A549 (cell line): ENCODE measurements around the gene ANO2. TPM values are rescaled to one million over a fixed set of nuclear protein-coding genes. Genes with fewer than 3 reads are reported as not detected.

Experiments used
- ATAC-seq, 2 experiments: fragments of 200-7000 bp in 1 of 2; fragments of >200 bp in 1 of 2; cut with Nextera tagmentation in 1 of 2; cut with Tn5 transposase in 1 of 2; 3 replicates each; pipeline versions ENCODE4 v1.8.0 to v1.9.1; 2018 to 2020; ENCODE audit warnings: mild to moderate bottlenecking in 1 of 2, moderate library complexity in 1 of 2
- CTCF ChIA-PET: fragments of 300-600 bp; sonication (Branson Sonifier 250); formaldehyde crosslinking; extraction: SDS; loops from one replicate; lab custom pipeline; 2021; ENCODE audit warnings: antibody characterized with exemption, inconsistent platforms; lab: Yijun Ruan, JAX
- POLR2A ChIA-PET: fragments of 350-600 bp; formaldehyde crosslinking; extraction: SDS; loops from one replicate; lab custom pipeline; 2021; ENCODE audit warnings: antibody characterized with exemption, inconsistent platforms; lab: Yijun Ruan, JAX
- DNase-seq, 2 experiments: peaks; one replicate each; pipeline versions ENCODE4 v3.0.0 to v3.0.0-alpha.2; 2011 to 2016; ENCODE audit warnings: low read depth in 1 of 2, low spot score in 1 of 2
- FAIRE-seq: peaks from 2 replicates; lab custom pipeline; 2011; peaks lifted over from hg19 to GRCh38; lab: Jason Lieb, UNC
- H3K27ac ChIP-seq, 2 experiments: fragments of >200 bp; sonication (Bioruptor Twin); formaldehyde crosslinking; 3 replicates each; pipeline ENCODE4 v1.5.1; 2016 to 2017
- H3K4me1 ChIP-seq: fragments of >200 bp; sonication (Bioruptor Twin); formaldehyde crosslinking; 3 replicates; pipeline ENCODE4 v1.6.1; 2016
- H3K4me2 ChIP-seq: fragments of >200 bp; sonication (Bioruptor Twin); formaldehyde crosslinking; 3 replicates; pipeline ENCODE4 v1.6.1; 2016
- H3K4me3 ChIP-seq: fragments of >200 bp; sonication (Bioruptor Twin); formaldehyde crosslinking; 3 replicates; pipeline ENCODE4 v1.5.1; 2016
- H3K9me3 ChIP-seq: fragments of >200 bp; sonication (Bioruptor Twin); formaldehyde crosslinking; 3 replicates; pipeline ENCODE4 v1.6.1; 2016
- CHD2 ChIP-seq: fragments of 150-350 bp; IDR thresholded peaks from 2 replicates; pipeline ENCODE4 v1.6.1; 2014; ENCODE audit warnings: low read length; ENCODE audit not compliant: partially characterized antibody
- EHF ChIP-seq: fragments of 250-450 bp; sonication (Bioruptor Pico); IDR thresholded peaks from 2 replicates; pipeline ENCODE4 v1.5.0; 2020; ENCODE audit warnings: mild to moderate bottlenecking
- EP300 ChIP-seq, 2 experiments: fragments of >200 bp; sonication (Bioruptor Twin); formaldehyde crosslinking; IDR thresholded peaks; 2 replicates in 1 of 2; 3 replicates in 1 of 2; pipeline ENCODE4 v1.6.1; 2016 to 2017
- ESRRA ChIP-seq: fragments of 150-350 bp; IDR thresholded peaks from 2 replicates; pipeline ENCODE4 v1.6.1; 2014; ENCODE audit warnings: mild to moderate bottlenecking, low read length, borderline replicate concordance
- HDAC2 ChIP-seq: fragments of 200-600 bp; sonication (generic); IDR thresholded peaks from 2 replicates; pipeline ENCODE4 v1.6.1; 2016
- HEYL ChIP-seq: fragments of 250-450 bp; sonication (Bioruptor Pico); IDR thresholded peaks from 2 replicates; pipeline ENCODE4 v1.8.0; 2021; ENCODE audit warnings: mild to moderate bottlenecking, moderate library complexity
- HOXB5 ChIP-seq: fragments of 250-450 bp; sonication (Bioruptor Pico); IDR thresholded peaks from 2 replicates; pipeline ENCODE4 v1.5.0; 2020; ENCODE audit warnings: mild to moderate bottlenecking, moderate library complexity
- KDM5A ChIP-seq: fragments of 200-600 bp; sonication (generic); IDR thresholded peaks from 2 replicates; pipeline ENCODE4 v1.6.1; 2016; ENCODE audit warnings: antibody characterized with exemption, mild to moderate bottlenecking
- MYC ChIP-seq: IDR thresholded peaks from 2 replicates; pipeline ENCODE4 v1.6.1; 2012; ENCODE audit warnings: mild to moderate bottlenecking, inconsistent platforms, low read length, improper control_type of control experiment, borderline replicate concordance
- NFE2L2 ChIP-seq: fragments of 150-350 bp; conservative IDR thresholded peaks from 2 replicates; pipeline ENCODE4 v1.6.1; 2014; ENCODE audit warnings: low read length
- NR3C1 ChIP-seq: fragments of >200 bp; sonication (Bioruptor Twin); formaldehyde crosslinking; IDR thresholded peaks from 3 replicates; pipeline ENCODE4 v1.6.1; 2017
- PHF8 ChIP-seq: fragments of 200-600 bp; sonication (generic); IDR thresholded peaks from 2 replicates; pipeline ENCODE4 v1.6.1; 2016; ENCODE audit warnings: low read depth, mild to moderate bottlenecking, antibody characterized with exemption, moderate library complexity, borderline replicate concordance
- RAD21 ChIP-seq, 2 experiments: fragments of >200 bp in 1 of 2; sonication (Bioruptor Twin) in 1 of 2; formaldehyde crosslinking in 1 of 2; IDR thresholded peaks in 1 of 2; conservative IDR thresholded peaks in 1 of 2; 2 replicates in 1 of 2; 3 replicates in 1 of 2; pipeline ENCODE4 v1.6.1; 2012 to 2018; ENCODE audit warnings: inconsistent platforms in 1 of 2
- RARB ChIP-seq: fragments of 250-450 bp; sonication (Bioruptor Pico); IDR thresholded peaks from 2 replicates; pipeline ENCODE4 v1.8.0; 2021; ENCODE audit warnings: mild to moderate bottlenecking, moderate library complexity
- RCOR1 ChIP-seq: fragments of 150-350 bp; IDR thresholded peaks from 2 replicates; pipeline ENCODE4 v1.6.1; 2014; ENCODE audit warnings: antibody characterized with exemption, low read length, low read depth
- SMC3 ChIP-seq: fragments of >200 bp; sonication (Bioruptor Twin); formaldehyde crosslinking; IDR thresholded peaks from 3 replicates; pipeline ENCODE4 v1.6.1; 2018; ENCODE audit warnings: inconsistent platforms
- TFCP2L1 ChIP-seq: fragments of 250-450 bp; sonication (Bioruptor Pico); IDR thresholded peaks from 2 replicates; pipeline ENCODE4 v1.5.0; 2021; ENCODE audit warnings: mild to moderate bottlenecking
- ZC3H11A ChIP-seq: fragments of 450-650 bp; IDR thresholded peaks from 2 replicates; pipeline ENCODE4 v1.6.1; 2014; ENCODE audit warnings: antibody characterized with exemption, mild to moderate bottlenecking
- ZFP36 ChIP-seq: fragments of 450-650 bp; IDR thresholded peaks from 2 replicates; pipeline ENCODE4 v1.6.1; 2014; ENCODE audit warnings: borderline replicate concordance; ENCODE audit not compliant: partially characterized antibody
- ZNF302 ChIP-seq: fragments of 250-450 bp; sonication (Bioruptor Pico); IDR thresholded peaks from 2 replicates; pipeline ENCODE4 v1.9.0; 2021; ENCODE audit warnings: inconsistent platforms, mild to moderate bottlenecking, moderate library complexity
- ZSCAN20 ChIP-seq: fragments of 250-450 bp; sonication (Bioruptor Pico); IDR thresholded peaks from 2 replicates; pipeline ENCODE4 v1.8.0; 2022; ENCODE audit warnings: mild to moderate bottlenecking, moderate library complexity
- WGBS: methylation state at CpG from one replicate; pipeline ENCODE4 v1.1.6; 2017; ENCODE audit errors: missing lambda C conversion rate; 5-methylcytosine and 5-hydroxymethylcytosine counted together
- polyA plus RNA-seq, 4 experiments: library from polyadenylated mRNA; depleted of rRNA in 3 of 4; stranded (reverse); fragments of >200 nt; fragmentation: RNase III in 1 of 4; extraction: RNeasy Plus Mini Kit Qiagen cat#74134 plus additional on column Dnase treatment in 1 of 4; gene quantifications; 2 replicates in 3 of 4; 3 replicates in 1 of 4; pipeline ENCODE4 v1.2.3, GENCODE V29; 2011 to 2017
- TF ChIP-seq, protein P1 (sequence below): fragments of 450-650 bp; IDR thresholded peaks from 2 replicates; pipeline ENCODE4 v1.6.1; 2014; ENCODE audit warnings: antibody characterized with exemption
- TF ChIP-seq, protein P2 (sequence below): IDR thresholded peaks from 2 replicates; pipeline ENCODE4 v1.6.1; 2012; ENCODE audit warnings: low read depth, borderline replicate concordance
- TF ChIP-seq, protein P3 (sequence below): fragments of 200-600 bp; sonication (generic); IDR thresholded peaks from 2 replicates; pipeline ENCODE4 v1.6.1; 2016; ENCODE audit warnings: antibody characterized with exemption, mild to moderate bottlenecking, moderate library complexity
- TF ChIP-seq, protein P4 (sequence below): fragments of 250-450 bp; sonication (Bioruptor Pico); IDR thresholded peaks from 2 replicates; pipeline ENCODE4 v1.5.0; 2021; ENCODE audit warnings: mild to moderate bottlenecking, moderate library complexity, borderline replicate concordance

ANO2 gene
- polyA plus RNA-seq, 2 of the 4 experiments (the other 2 are of a cell fraction) = not detected

DNA sequence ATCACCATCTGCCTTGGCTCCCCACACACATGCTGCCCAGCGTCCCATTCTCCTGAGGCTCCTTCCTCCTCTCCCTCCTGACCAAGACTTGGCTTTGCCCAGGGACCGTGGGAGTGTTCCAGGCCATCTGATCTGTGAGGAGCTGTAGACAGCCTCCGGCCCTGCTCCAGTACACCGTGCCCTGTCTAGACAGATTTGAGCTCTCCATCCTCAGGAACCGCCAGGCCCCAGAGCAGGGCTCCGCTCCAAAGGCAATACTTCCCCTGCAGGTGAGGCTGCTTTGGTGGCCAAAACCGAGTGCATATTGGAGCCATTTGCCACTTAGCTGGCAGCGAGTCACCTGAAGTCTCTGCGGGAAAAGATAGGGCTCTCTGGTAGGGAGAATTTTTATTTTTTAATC, 147.4 kb downstream of the ANO2 start:
- no peak for ATAC-seq
- ChIA-PET CTCF (no interaction called here), POLR2A (no interaction called here)
- no peak for DNase-seq
- Histone ChIP-seq H3K9me3 (no peaks in the 10 kb centered on the region), H3K4me2 (no peak overlapping the region), H3K4me1 (no peaks in the 10 kb centered on the region), H3K4me3 (no peak overlapping the region), H3K27ac (no peak overlapping the region)
- FAIRE-seq = no peak
- TF ChIP-seq NR3C1 (no peak), MYC (no peak), NFE2L2 (no peak), ZC3H11A (no peak), KDM5A (no peak), RCOR1 (no peak), TFCP2L1 (CRISPR knock-in tag) (no peak), HEYL (no peak), HOXB5 (CRISPR knock-in tag) (no peak), EP300 (IDR thresholded peaks at IDR 0.05) (no peak), ESRRA (no peak), RAD21 (conservative IDR thresholded peaks at IDR 0.05 in 1 of 2, IDR thresholded peaks at IDR 0.05 in 1 of 2) (no peak), CHD2 (no peak), HDAC2 (no peak), ZNF302 (no peak)
- TF ChIP-seq, protein P1, sequence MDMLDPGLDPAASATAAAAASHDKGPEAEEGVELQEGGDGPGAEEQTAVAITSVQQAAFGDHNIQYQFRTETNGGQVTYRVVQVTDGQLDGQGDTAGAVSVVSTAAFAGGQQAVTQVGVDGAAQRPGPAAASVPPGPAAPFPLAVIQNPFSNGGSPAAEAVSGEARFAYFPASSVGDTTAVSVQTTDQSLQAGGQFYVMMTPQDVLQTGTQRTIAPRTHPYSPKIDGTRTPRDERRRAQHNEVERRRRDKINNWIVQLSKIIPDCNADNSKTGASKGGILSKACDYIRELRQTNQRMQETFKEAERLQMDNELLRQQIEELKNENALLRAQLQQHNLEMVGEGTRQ = no peak
- TF ChIP-seq, protein P2, sequence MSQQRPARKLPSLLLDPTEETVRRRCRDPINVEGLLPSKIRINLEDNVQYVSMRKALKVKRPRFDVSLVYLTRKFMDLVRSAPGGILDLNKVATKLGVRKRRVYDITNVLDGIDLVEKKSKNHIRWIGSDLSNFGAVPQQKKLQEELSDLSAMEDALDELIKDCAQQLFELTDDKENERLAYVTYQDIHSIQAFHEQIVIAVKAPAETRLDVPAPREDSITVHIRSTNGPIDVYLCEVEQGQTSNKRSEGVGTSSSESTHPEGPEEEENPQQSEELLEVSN = no peak
- TF ChIP-seq, protein P3, sequence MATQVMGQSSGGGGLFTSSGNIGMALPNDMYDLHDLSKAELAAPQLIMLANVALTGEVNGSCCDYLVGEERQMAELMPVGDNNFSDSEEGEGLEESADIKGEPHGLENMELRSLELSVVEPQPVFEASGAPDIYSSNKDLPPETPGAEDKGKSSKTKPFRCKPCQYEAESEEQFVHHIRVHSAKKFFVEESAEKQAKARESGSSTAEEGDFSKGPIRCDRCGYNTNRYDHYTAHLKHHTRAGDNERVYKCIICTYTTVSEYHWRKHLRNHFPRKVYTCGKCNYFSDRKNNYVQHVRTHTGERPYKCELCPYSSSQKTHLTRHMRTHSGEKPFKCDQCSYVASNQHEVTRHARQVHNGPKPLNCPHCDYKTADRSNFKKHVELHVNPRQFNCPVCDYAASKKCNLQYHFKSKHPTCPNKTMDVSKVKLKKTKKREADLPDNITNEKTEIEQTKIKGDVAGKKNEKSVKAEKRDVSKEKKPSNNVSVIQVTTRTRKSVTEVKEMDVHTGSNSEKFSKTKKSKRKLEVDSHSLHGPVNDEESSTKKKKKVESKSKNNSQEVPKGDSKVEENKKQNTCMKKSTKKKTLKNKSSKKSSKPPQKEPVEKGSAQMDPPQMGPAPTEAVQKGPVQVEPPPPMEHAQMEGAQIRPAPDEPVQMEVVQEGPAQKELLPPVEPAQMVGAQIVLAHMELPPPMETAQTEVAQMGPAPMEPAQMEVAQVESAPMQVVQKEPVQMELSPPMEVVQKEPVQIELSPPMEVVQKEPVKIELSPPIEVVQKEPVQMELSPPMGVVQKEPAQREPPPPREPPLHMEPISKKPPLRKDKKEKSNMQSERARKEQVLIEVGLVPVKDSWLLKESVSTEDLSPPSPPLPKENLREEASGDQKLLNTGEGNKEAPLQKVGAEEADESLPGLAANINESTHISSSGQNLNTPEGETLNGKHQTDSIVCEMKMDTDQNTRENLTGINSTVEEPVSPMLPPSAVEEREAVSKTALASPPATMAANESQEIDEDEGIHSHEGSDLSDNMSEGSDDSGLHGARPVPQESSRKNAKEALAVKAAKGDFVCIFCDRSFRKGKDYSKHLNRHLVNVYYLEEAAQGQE = no peak
- TF ChIP-seq, protein P4, sequence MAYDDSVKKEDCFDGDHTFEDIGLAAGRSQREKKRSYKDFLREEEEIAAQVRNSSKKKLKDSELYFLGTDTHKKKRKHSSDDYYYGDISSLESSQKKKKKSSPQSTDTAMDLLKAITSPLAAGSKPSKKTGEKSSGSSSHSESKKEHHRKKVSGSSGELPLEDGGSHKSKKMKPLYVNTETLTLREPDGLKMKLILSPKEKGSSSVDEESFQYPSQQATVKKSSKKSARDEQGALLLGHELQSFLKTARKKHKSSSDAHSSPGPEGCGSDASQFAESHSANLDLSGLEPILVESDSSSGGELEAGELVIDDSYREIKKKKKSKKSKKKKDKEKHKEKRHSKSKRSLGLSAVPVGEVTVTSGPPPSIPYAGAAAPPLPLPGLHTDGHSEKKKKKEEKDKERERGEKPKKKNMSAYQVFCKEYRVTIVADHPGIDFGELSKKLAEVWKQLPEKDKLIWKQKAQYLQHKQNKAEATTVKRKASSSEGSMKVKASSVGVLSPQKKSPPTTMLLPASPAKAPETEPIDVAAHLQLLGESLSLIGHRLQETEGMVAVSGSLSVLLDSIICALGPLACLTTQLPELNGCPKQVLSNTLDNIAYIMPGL (CRISPR knock-in tag) = no peak
- 4% methylated on average over 4 of the region's 9 CpGs for WGBS

DNA sequence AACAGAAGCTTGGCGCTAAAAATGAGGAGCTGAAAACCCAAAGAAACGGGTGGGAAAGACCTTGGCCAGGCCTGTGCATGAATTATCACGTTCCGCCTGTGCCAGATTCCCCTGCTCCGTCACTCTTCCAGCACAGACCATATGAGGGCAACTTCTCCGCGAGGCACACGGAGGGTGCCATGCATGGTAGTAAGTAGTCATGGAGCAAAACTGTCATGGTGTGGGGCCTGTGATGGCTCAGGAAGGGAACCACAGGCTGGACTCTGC, 148.2 kb downstream of the ANO2 start:
- ChIA-PET POLR2A (no interaction called here), CTCF (interaction anchor here (0.6 to 2.5 kb wide), 6 partner anchors 10 to 772 kb away, joined by 3 to 12 read pairs (median 4); no protein-coding TSS in a partner anchor)
- no peak for FAIRE-seq
- WGBS = 63% methylated on average over 8 of the region's 8 CpGs
- ATAC-seq = no peak; a peak in 1 of 6 replicates
- H3K4me1 ChIP-seq = no peaks in the 10 kb centered on the region
- no peaks in the 10 kb centered on the region for H3K9me3 ChIP-seq
- DNase-seq = no peak
- H3K4me3 ChIP-seq = no peak overlapping the region
- no peak overlapping the region for H3K4me2 ChIP-seq
- no peak overlapping the region for H3K27ac ChIP-seq
- TF ChIP-seq, protein P1 = no peak
- TF ChIP-seq RARB (CRISPR knock-in tag) (no peak), ZFP36 (no peak), ZC3H11A (no peak), HDAC2 (no peak), KDM5A (no peak), ZNF302 (no peak), ZSCAN20 (CRISPR knock-in tag) (no peak), EHF (CRISPR knock-in tag) (no peak), SMC3 (no peak), PHF8 (no peak)
- TF ChIP-seq, protein P3 = no peak
- TF ChIP-seq, protein P2 = no peak
